Natural killer cell treated with Interleukin-12 subunit alpha and Interleukin-12 subunit beta and Interleukin-15 and Interleukin-18, amount 100 ng/mL, for 72 hours (primary cell): Measurements from ENCODE around the gene TSLP. TPM values are rescaled to one million over a fixed set of nuclear protein-coding genes. Genes with fewer than 3 reads are reported as not detected.

ENCODE experiments used
- ATAC-seq, 2 donors: fragments of 150-1000 bp; cut with Tn5 transposase in 1 of 2; sonication (Bioruptor Pico), chemical (Tn5 transposase) in 1 of 2; 2 replicates each; pipeline ENCODE4 v1.10.0; 2021
- DNase-seq: peaks from one replicate; pipeline ENCODE4 v3.0.0; 2022; ENCODE audit warnings: low spot score
- H3K27ac Mint-ChIP-seq, 2 donors: 1 replicate in 1 of 2; 2 replicates in 1 of 2; pipeline ENCODE4 v1.8.0; 2022; ENCODE audit warnings: mixed read lengths in 2 of 2, mild to moderate bottlenecking in 1 of 2, moderate library complexity in 1 of 2
- H3K27me3 Mint-ChIP-seq, 2 donors: 1 replicate in 1 of 2; 2 replicates in 1 of 2; pipeline ENCODE4 v1.8.0; 2022; ENCODE audit warnings: mixed read lengths in 2 of 2
- H3K36me3 Mint-ChIP-seq: one replicate; pipeline ENCODE4 v1.8.0; 2022; ENCODE audit warnings: mixed read lengths
- H3K4me1 Mint-ChIP-seq, 2 donors: 1 replicate in 1 of 2; 2 replicates in 1 of 2; pipeline ENCODE4 v1.8.0; 2022; ENCODE audit warnings: low read depth in 2 of 2, mixed read lengths in 2 of 2, mild to moderate bottlenecking in 1 of 2
- H3K4me3 Mint-ChIP-seq: one replicate; pipeline ENCODE4 v1.8.0; 2022; ENCODE audit warnings: mixed read lengths
- H3K9me3 Mint-ChIP-seq: 2 replicates; pipeline ENCODE4 v1.8.0; 2022; ENCODE audit warnings: mixed read lengths
- total RNA-seq, 2 donors: library from RNA; stranded (reverse); gene quantifications; one replicate each; pipeline ENCODE4 v1.2.3, GENCODE V29; 2022

The TSLP gene
- total RNA-seq, result not detected

GRCh38 chr5:111071413-111071812 lies at the start of gene TSLP:
TSS of gene TSLP (plus strand) at chr5:111071713. CDS start at chr5:111071891, 178 bp downstream.
- no peaks in the 10 kb centered on the region for H3K9me3 Mint-ChIP-seq
- H3K27me3 Mint-ChIP-seq, result peaks cover 70 to 88% of the 10 kb centered on the region in 2 donors
- H3K27ac Mint-ChIP-seq, result no peak within 1 kb of the TSS
- DNase-seq (no peak), ATAC-seq (no peak)
- H3K36me3 Mint-ChIP-seq, result peaks cover 13% of the 10 kb centered on the region
- peak within 1 kb of the TSS; percentile 85 for H3K4me3 Mint-ChIP-seq
- peaks cover 5 to 7% of the 10 kb centered on the region in 2 donors for H3K4me1 Mint-ChIP-seq

DNA sequence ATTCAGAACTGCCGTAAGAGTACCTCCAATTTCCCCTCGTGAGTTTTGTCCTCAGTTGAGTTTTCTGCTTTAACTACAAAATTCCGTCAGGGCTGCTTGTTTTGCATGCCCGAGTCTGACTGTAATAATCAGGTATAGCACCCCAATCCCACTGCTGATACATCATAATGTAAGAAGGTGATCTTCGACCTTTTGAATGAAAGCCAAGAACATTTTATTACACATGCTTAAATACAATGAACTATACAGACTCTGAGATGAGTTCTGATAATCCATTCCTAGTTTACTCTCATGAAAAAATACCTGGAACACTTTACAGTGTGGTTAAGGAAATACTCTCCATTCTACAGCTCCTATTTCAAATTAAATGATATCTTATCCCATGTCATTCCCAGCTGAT lies 49.2 kb upstream of the TSLP start:
- Mint-ChIP-seq H3K4me1 (no peaks in the 10 kb centered on the region), H3K9me3 (peaks cover 5% of the 10 kb centered on the region), H3K4me3 (no peak overlapping the region), H3K27ac (no peak overlapping the region), H3K36me3 (no peaks in the 10 kb centered on the region), H3K27me3 (no peaks in the 10 kb centered on the region)
- DNase-seq (no peak), ATAC-seq (no peak)

DNA sequence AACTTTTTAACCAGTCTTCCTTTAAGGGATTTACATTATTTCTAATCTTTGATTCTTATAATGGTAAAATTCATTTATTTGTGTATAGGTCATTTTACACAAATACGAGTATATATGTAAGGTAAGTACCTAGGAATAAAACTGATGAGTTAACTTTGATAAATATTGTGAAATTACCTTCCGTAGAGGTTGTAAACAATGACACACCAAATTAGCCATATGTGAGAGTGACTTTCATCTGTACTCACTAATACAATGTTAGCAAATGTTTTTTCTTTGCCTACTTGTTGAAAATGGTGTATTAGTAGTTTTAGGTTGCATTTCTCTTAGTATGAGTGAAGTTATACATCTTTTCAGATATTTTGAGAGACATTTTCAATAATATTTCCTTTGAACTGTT lies 42.6 kb upstream of the TSLP start:
- Mint-ChIP-seq H3K36me3 (no peaks in the 10 kb centered on the region), H3K4me3 (no peak overlapping the region), H3K4me1 (no peaks in the 10 kb centered on the region), H3K9me3 (peaks cover 14% of the 10 kb centered on the region), H3K27me3 (no peaks in the 10 kb centered on the region), H3K27ac (no peak overlapping the region)
- DNase-seq (no peak), ATAC-seq (no peak)

DNA sequence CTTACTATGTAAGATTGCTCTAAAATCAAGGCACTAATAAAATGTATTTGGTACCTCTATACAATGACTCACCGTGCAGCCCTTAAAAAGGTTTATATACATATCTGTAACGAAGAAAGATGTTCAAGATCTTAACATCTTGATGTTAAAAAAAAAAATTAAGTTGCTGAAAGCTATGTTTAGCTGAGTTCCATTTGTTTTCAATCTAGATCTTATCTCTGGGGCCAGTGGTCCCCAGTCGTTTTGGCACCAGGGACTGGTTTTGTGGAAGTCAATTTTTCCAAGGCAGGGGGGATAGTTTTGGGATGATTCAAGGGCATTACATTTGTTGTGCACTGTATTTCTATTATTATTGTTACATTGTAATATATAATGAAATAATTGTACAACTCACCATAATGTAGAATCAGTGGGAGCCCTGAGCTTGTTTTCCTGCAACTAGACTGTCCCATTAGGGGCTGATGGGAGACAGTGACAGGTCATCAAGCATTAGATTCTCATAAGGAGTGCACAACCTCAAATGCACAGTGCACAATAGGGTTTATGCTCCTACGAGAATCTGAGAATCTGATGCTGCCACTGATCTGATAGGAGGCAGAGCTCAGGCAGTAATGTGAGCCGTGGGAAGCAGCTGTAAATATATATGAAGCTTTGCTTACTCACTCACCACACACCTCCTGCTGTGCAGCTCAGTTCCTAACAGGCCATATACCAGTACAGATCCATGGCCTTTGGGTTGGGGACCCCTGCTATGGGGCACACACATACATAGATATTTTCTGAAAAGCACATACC lies 27.6 kb upstream of the TSLP start:
- DNase-seq (no peak), ATAC-seq (no peak)
- no peaks in the 10 kb centered on the region for H3K36me3 Mint-ChIP-seq
- H3K4me3 Mint-ChIP-seq, result no peak overlapping the region
- H3K4me1 Mint-ChIP-seq, result no peaks in the 10 kb centered on the region
- H3K27me3 Mint-ChIP-seq, result no peaks in the 10 kb centered on the region
- no peaks in the 10 kb centered on the region for H3K9me3 Mint-ChIP-seq
- no peak overlapping the region for H3K27ac Mint-ChIP-seq

DNA sequence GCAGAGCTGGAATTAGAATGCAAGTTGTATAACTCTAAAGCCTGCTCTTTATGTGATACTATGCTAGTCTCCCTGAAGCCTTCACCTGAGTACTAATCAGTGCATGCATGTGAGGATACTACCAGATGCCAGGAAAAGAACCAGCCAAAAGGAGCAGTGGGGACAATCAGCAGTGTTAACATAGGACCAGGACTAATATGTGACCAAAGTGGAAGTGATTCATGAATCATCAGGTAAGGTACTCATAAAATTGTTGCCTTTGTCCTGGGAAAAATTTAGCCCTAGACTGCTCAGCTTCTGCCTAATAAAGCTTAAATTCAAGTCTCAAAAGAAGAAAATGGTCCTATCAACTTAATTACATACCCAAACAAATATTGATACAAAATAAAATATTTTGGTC lies 13.4 kb upstream of the TSLP start:
- H3K36me3 Mint-ChIP-seq, result no peaks in the 10 kb centered on the region
- ATAC-seq (no peak), DNase-seq (no peak)
- H3K27ac Mint-ChIP-seq, result no peak overlapping the region
- H3K27me3 Mint-ChIP-seq, result peaks cover 15 to 55% of the 10 kb centered on the region in 2 donors
- no peak overlapping the region for H3K4me3 Mint-ChIP-seq
- H3K4me1 Mint-ChIP-seq, result no peaks in the 10 kb centered on the region
- H3K9me3 Mint-ChIP-seq, result peaks cover 7% of the 10 kb centered on the region

GRCh38 chr5:111060169-111060568 lies 11.3 kb upstream of the TSLP start:
- ATAC-seq (no peak), DNase-seq (no peak)
- no peaks in the 10 kb centered on the region for H3K36me3 Mint-ChIP-seq
- peaks cover 4% of the 10 kb centered on the region for H3K9me3 Mint-ChIP-seq
- no peak overlapping the region for H3K4me3 Mint-ChIP-seq
- H3K27ac Mint-ChIP-seq, result no peak overlapping the region
- no peaks in the 10 kb centered on the region for H3K4me1 Mint-ChIP-seq
- peaks cover 17 to 63% of the 10 kb centered on the region in 2 donors for H3K27me3 Mint-ChIP-seq

- ATAC-seq, result no peak
- Mint-ChIP-seq H3K9me3 (peaks cover 4% of the 10 kb centered on the region), H3K27me3 (peaks cover 17 to 66% of the 10 kb centered on the region in 2 donors), H3K4me3 (no peak overlapping the region), H3K27ac (no peak overlapping the region), H3K4me1 (no peaks in the 10 kb centered on the region), H3K36me3 (no peaks in the 10 kb centered on the region)
- DNase-seq, result no peak
Observed at GRCh38 chr5:111061618-111062017, 9.9 kb upstream of the TSLP start.

DNA sequence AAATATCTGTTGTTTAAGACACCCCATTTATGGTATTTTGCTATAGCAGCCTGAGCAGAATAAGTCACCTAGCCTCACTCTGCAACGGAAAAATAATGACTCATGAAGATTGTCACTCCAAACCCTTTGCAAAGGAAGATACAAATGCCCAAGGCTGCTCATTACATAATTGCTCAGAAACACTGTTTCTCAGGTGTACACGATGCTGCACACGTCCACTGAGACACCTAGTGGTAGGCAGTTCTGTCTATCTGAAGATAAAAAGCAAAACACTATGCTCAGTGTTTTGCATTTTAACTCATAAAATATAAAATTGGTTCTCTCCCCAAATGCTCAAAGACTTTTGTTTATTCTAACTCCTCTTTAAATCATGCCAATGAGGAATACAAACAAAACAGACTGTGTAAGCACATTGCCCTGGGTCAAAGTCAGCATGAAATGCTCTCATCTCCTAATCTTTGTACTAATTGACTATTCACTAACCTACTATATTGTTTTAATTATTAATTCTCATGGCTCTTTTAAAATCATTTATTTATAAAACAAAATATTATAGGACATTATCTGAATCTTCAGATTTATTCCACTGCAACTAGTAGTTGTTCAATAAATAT lies 7.7 kb upstream of the TSLP start:
- no peak overlapping the region for H3K27ac Mint-ChIP-seq
- peaks cover under 1% of the 10 kb centered on the region for H3K36me3 Mint-ChIP-seq

DNA sequence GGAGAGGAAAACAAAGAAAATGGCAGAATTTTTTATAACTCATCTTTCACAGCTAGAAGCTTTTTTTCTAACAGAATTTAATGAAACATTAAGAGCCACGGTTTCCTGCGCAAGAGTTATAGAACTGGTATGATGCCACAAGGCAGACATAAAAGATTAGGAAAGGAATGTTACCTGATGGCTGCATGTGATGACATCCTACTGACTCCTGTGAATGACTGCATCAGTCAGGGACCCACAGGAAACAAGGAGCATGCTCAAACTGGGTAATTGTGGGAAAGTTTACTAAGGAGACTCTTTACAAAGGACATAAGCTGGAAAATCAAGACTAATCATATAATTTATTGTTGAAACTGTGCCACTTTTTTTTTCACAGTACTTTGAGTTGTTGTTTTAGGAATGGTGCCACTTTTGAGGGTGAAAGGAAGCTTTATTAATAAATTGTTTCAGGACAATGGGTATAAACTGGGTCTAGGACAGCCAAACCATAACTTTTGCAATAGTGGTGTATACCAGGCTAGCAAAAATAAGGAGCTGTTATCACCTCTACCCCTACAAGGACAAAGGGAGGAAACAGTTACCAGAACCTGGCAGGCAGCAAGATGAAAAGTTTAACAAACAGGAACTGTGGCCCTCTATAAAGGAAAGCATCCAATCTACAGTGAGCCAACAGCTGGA lies 5.1 kb upstream of the TSLP start:
- peaks cover 48 to 77% of the 10 kb centered on the region in 2 donors for H3K27me3 Mint-ChIP-seq
- no peak for DNase-seq

More for the DNA sequence above, 7.7 kb upstream of the TSLP start:
- no peak for DNase-seq
- Mint-ChIP-seq H3K27me3 (peaks cover 29 to 66% of the 10 kb centered on the region in 2 donors), H3K4me3 (no peak overlapping the region), H3K9me3 (peaks cover 1% of the 10 kb centered on the region), H3K4me1 (no peaks in the 10 kb centered on the region)
- no peak for ATAC-seq

GRCh38 chr5:111068213-111068612 lies 3.3 kb upstream of the TSLP start:
- ATAC-seq (no peak), DNase-seq (no peak)
- Mint-ChIP-seq H3K4me3 (no peak overlapping the region), H3K27ac (no peak overlapping the region), H3K4me1 (peaks cover 1 to 3% of the 10 kb centered on the region in 2 donors), H3K9me3 (no peaks in the 10 kb centered on the region), H3K27me3 (peaks cover 63 to 86% of the 10 kb centered on the region in 2 donors), H3K36me3 (peaks cover 8% of the 10 kb centered on the region)

More for the DNA sequence above, 5.1 kb upstream of the TSLP start:
- no peaks in the 10 kb centered on the region for H3K9me3 Mint-ChIP-seq
- no peak overlapping the region for H3K4me3 Mint-ChIP-seq
- no peak overlapping the region for H3K27ac Mint-ChIP-seq
- H3K4me1 Mint-ChIP-seq, result no peaks in the 10 kb centered on the region
- H3K36me3 Mint-ChIP-seq, result peaks cover 8% of the 10 kb centered on the region
- no peak for ATAC-seq

GRCh38 chr5:111069839-111070238 lies 1.7 kb upstream of the TSLP start:
- H3K27ac Mint-ChIP-seq, result no peak overlapping the region
- peaks cover 5 to 7% of the 10 kb centered on the region in 2 donors for H3K4me1 Mint-ChIP-seq
- H3K9me3 Mint-ChIP-seq, result no peaks in the 10 kb centered on the region
- H3K27me3 Mint-ChIP-seq, result peaks cover 71 to 92% of the 10 kb centered on the region in 2 donors
- H3K4me3 Mint-ChIP-seq, result no peak overlapping the region
- DNase-seq (no peak), ATAC-seq (no peak)
- peaks cover 13% of the 10 kb centered on the region for H3K36me3 Mint-ChIP-seq

DNA sequence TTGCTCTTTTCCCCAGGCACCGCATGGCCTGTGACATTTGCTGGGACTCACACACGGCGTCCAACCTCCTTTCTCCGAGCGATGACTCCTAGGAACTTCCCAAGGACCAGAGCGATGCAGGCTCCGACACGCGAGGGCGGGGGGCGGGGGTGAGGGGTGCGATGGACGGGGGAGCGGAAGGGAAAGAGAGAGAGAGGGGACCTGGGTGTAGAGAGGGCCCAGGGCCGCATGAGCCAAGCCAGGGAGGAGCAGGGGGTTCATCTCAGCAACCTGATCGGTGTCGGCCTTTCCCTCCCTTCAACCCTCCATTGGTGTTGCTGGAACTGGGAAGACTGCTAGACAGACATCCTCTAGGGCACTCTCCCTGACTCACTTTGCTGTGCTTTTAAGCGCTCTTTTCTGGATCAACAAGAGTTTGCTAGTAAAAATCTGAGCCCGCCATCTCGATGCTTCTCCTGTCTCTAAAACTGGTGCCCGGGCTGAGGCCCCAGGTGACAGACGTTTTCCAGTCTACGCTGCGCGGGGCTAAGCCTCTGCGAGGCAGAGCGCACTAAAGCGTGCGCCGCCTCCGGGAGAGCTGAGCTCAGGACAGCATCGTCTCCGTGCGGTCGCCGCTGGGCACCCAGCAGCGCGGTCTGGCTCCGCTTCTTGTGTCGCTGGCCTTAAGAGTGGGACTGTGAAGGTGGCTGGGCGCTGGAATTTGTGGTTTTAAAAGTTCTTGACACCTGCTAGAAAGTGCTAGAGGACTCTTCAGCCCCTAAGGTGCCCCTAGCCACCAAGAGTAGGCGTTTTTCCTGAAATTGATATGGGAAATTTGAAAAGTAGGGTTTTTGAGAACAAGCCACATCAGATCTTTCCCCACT lies 1.0 kb upstream of the TSLP start:
- Mint-ChIP-seq H3K27me3 (peaks cover 70 to 94% of the 10 kb centered on the region in 2 donors), H3K36me3 (peaks cover 13% of the 10 kb centered on the region), H3K9me3 (no peaks in the 10 kb centered on the region), H3K4me1 (peaks cover 5 to 7% of the 10 kb centered on the region in 2 donors), H3K4me3 (no peak overlapping the region), H3K27ac (no peak overlapping the region)
- DNase-seq (no peak), ATAC-seq (peak in 1 of 2 donors; percentile 43)

DNA sequence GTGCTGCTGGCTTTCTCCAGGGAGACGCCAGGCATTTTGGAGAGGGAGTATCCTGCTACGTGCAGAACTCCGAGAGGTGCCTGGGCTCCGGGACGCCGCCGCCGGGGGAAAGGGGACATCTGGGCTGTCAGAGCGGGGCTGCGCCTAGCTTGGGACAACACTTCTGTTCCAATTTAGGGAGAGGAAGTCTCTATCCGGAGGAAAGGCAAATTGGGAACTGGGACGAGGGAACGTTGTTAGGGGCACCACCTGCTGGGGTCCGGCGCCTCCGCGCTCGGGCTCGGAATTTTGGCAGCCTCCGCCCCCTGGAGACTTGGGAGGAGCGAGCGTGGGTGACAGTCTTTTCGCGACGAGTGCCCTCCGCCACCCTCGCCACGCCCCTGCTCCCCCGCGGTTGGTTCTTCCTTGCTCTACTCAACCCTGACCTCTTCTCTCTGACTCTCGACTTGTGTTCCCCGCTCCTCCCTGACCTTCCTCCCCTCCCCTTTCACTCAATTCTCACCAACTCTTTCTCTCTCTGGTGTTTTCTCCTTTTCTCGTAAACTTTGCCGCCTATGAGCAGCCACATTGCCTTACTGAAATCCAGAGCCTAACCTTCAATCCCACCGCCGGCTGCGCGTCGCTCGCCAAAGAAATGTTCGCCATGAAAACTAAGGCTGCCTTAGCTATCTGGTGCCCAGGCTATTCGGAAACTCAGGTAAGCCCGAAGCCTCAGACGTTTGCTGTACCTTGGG lies 1.6 kb downstream of the TSLP start:
- Mint-ChIP-seq H3K4me1 (peaks cover 5 to 7% of the 10 kb centered on the region in 2 donors), H3K27me3 (peaks cover 63 to 79% of the 10 kb centered on the region in 2 donors), H3K4me3 (peak overlapping the region; percentile 85), H3K9me3 (no peaks in the 10 kb centered on the region), H3K36me3 (peaks cover 13% of the 10 kb centered on the region), H3K27ac (peak overlapping the region in 1 of 2 donors; percentile 4)
- ATAC-seq (peak; percentile 79 to 83), DNase-seq (peak; percentile 72)
